ENCODE data around the gene BORCS8.
"Not testable (repeated sequence)": the region's sequence is repeated elsewhere in the genome, so short reads cannot be mapped to it uniquely, and the experiment has no call there.

The BORCS8 gene

GRCh38 chr19:19149435-19149834 is 42.5 kb downstream of the BORCS8 start:
- DNase-seq (ENCODE audit: low read depth, low spot score) = no peak

- DNase-seq (ENCODE audit: low read depth, low spot score) = not testable (repeated sequence)
Measured at GRCh38 chr19:19148504-19148903, 43.4 kb downstream of the BORCS8 start.

- DNase-seq (ENCODE audit: low read depth, low spot score) = no peak
Measured at GRCh38 chr19:19147344-19147743, 44.6 kb downstream of the BORCS8 start.

GRCh38 chr19:19146865-19147264 is 45.1 kb downstream of the BORCS8 start:
- DNase-seq (ENCODE audit: low read depth, low spot score) = no peak

- DNase-seq (ENCODE audit: low read depth, low spot score) = peak; percentile 67
Measured at GRCh38 chr19:19145684-19146608, 46.0 kb downstream of the BORCS8 start.

GRCh38 chr19:19145281-19145680 is 46.7 kb downstream of the BORCS8 start:
- DNase-seq (ENCODE audit: low read depth, low spot score) = no peak

- DNase-seq (ENCODE audit: low read depth, low spot score) = no peak
Measured at GRCh38 chr19:19142347-19142746, 49.6 kb downstream of the BORCS8 start.

- no peak for DNase-seq (ENCODE audit: low read depth, low spot score)
Measured at GRCh38 chr19:19140476-19140875, 51.5 kb downstream of the BORCS8 start.

GRCh38 chr19:19139876-19140229 is 52.1 kb downstream of the BORCS8 start:
- DNase-seq (ENCODE audit: low read depth, low spot score) = no peak

- DNase-seq (ENCODE audit: low read depth, low spot score) = peak; percentile 95
Measured at GRCh38 chr19:19138109-19138981, 53.6 kb downstream of the BORCS8 start, which contains the start of gene TMEM161A. TSS of gene TMEM161A (minus strand) at chr19:19138478. CDS start at chr19:19138428, 50 bp downstream.

- DNase-seq (ENCODE audit: low read depth, low spot score) = no peak
Measured at GRCh38 chr19:19137556-19138108, 54.3 kb downstream of the BORCS8 start.

- not testable (repeated sequence) for DNase-seq (ENCODE audit: low read depth, low spot score)
Measured at GRCh38 chr19:19135713-19136112, 56.2 kb downstream of the BORCS8 start.

GRCh38 chr19:19134687-19135158 is 57.2 kb downstream of the BORCS8 start:
- DNase-seq (ENCODE audit: low read depth, low spot score) = peak; percentile 14

- no peak for DNase-seq (ENCODE audit: low read depth, low spot score)
Measured at GRCh38 chr19:19133985-19134384, 58.0 kb downstream of the BORCS8 start.

- DNase-seq (ENCODE audit: low read depth, low spot score) = no peak
Measured at GRCh38 chr19:19132912-19133311, 59.0 kb downstream of the BORCS8 start.

GRCh38 chr19:19131989-19132388 is 60.0 kb downstream of the BORCS8 start:
- DNase-seq (ENCODE audit: low read depth, low spot score) = no peak

Data from activated naive CD8-positive, alpha-beta T cell treated with anti-CD3 and anti-CD28 coated beads, Interleukin-2, amount 50 U/mL, for 16 hours (primary cell).